ENCODE data around the gene CAPN7. TPM values are rescaled to one million over a fixed set of nuclear protein-coding genes. Genes with fewer than 3 reads are reported as not detected.

Gene CAPN7
- total RNA-seq, 4 donors from 2014 or later = 87.8 to 147 (median 116) TPM

GRCh38 chr3:15215996-15216395, 9.9 kb downstream of the CAPN7 start:
- Histone ChIP-seq H3K4me3 (replicated peaks in 1 of 3) (no peak overlapping the region), H3K9me3 (no peaks in the 10 kb centered on the region), H3K27ac (no peak overlapping the region), H3K4me1 (peaks cover 4 to 6% of the 10 kb centered on the region in 2 donors), H3K36me3 (peaks cover 20 to 38% of the 10 kb centered on the region in 2 donors), H3K27me3 (no peaks in the 10 kb centered on the region)
- TF ChIP-seq POLR2A (IDR thresholded peaks at IDR 0.05) = no peak
- intact Hi-C loops (cut with DNase I) = loop anchor here (10.0 kb wide), 1 partner anchor 339 kb away; no protein-coding TSS in a partner anchor
- no peak for DNase-seq
- WGBS, 2 donors = 91 to 94% methylated on average over 2 of the region's 2 CpGs

DNA sequence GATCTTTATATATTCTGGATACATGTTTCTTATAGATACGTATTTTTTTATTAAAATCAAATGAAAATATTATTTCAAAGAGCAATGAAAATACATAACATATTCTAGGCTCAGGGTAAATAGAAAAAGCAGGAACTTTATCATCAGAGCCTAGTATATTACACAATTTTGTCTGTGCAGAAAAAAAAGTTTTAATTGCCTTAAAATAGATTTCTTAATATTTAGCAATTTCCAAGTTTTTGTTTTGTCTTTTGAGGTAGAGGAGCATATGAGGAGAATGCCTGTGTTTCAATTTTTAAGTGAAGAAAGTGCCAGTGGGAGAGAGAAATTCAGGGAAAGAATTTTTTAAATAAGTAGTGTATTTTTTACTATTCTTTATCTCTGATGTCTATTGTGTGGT, 10.5 kb downstream of the CAPN7 start:
- H3K27me3 ChIP-seq = no peaks in the 10 kb centered on the region
- peaks cover 20 to 42% of the 10 kb centered on the region in 2 donors for H3K36me3 ChIP-seq
- H3K4me1 ChIP-seq = peaks cover 4 to 6% of the 10 kb centered on the region in 2 donors
- H3K9me3 ChIP-seq = no peaks in the 10 kb centered on the region
- TF ChIP-seq CTCF (IDR thresholded peaks at IDR 0.05) (no peak), POLR2A (IDR thresholded peaks at IDR 0.05) (no peak)
- no peak overlapping the region for H3K4me3 ChIP-seq (replicated peaks in 1 of 3)
- no peak for DNase-seq
- intact Hi-C loops (cut with DNase I) = loop anchor here (10.0 kb wide), 1 partner anchor 338 kb away; no protein-coding TSS in a partner anchor
- WGBS, 2 donors = 95% methylated on average over 1 of the region's 1 CpG
- H3K27ac ChIP-seq = no peak overlapping the region

- no peaks in the 10 kb centered on the region for H3K27me3 ChIP-seq
- H3K4me1 ChIP-seq = peaks cover 4 to 6% of the 10 kb centered on the region in 2 donors
- TF ChIP-seq POLR2A (IDR thresholded peaks at IDR 0.05) (no peak), CTCF (IDR thresholded peaks at IDR 0.05) (no peak)
- 96 to 97% methylated on average over 4 of the region's 4 CpGs for WGBS, 2 donors
- DNase-seq = no peak
- no peaks in the 10 kb centered on the region for H3K9me3 ChIP-seq
- intact Hi-C loops (cut with DNase I) = loop anchor here (10.0 kb wide), 1 partner anchor 338 kb away; no protein-coding TSS in a partner anchor
- H3K36me3 ChIP-seq = peaks cover 23 to 49% of the 10 kb centered on the region in 2 donors
- H3K4me3 ChIP-seq (replicated peaks in 1 of 3) = no peak overlapping the region
- no peak overlapping the region for H3K27ac ChIP-seq
Observed at GRCh38 chr3:15217011-15217671, 11.1 kb downstream of the CAPN7 start.

DNA sequence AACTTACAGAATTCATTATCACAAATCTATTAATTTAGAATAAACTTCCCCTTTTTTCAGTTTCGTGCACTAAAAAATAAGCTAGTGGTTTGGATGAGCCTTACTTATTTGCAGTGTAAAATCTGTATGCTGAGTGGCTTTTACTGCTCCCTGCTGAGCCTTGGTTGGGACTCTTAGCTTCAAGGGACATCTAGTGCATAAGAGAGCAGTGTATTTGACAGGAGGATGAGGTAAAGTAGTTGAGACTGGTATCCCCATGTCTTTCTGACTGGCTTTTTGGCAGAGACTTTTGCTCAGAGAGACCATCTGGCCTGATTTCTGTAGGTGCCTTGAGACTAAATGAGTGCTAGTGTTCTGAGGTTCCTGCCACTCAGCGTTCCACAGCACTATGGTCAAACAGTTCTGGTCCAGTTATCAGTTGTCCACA, 11.8 kb downstream of the CAPN7 start:
- WGBS, 2 donors = 79 to 83% methylated on average over 2 of the region's 2 CpGs

GRCh38 chr3:15218689-15219088, 12.6 kb downstream of the CAPN7 start:
- Histone ChIP-seq H3K4me3 (replicated peaks in 1 of 3) (no peak overlapping the region), H3K36me3 (peaks cover 25 to 57% of the 10 kb centered on the region in 2 donors), H3K4me1 (peaks cover 4 to 6% of the 10 kb centered on the region in 2 donors), H3K27me3 (no peaks in the 10 kb centered on the region), H3K9me3 (no peaks in the 10 kb centered on the region), H3K27ac (peak overlapping the region in 1 of 3 donors; percentile 2)
- DNase-seq = no peak
- intact Hi-C loops (cut with DNase I) = loop anchor here (10.0 kb wide), 1 partner anchor 336 kb away; no protein-coding TSS in a partner anchor
- no peak for TF ChIP-seq POLR2A (IDR thresholded peaks at IDR 0.05)
- TF ChIP-seq CTCF (IDR thresholded peaks at IDR 0.05) = no peak

More for the DNA sequence above, 11.8 kb downstream of the CAPN7 start:
- Histone ChIP-seq H3K9me3 (no peaks in the 10 kb centered on the region), H3K4me1 (peaks cover 4 to 6% of the 10 kb centered on the region in 2 donors), H3K27me3 (no peaks in the 10 kb centered on the region), H3K27ac (peak overlapping the region in 1 of 3 donors; percentile 2), H3K4me3 (replicated peaks in 1 of 3) (no peak overlapping the region), H3K36me3 (peaks cover 23 to 56% of the 10 kb centered on the region in 2 donors)
- intact Hi-C loops (cut with DNase I) = loop anchor here (10.0 kb wide), 1 partner anchor 337 kb away; no protein-coding TSS in a partner anchor
- DNase-seq = no peak
- TF ChIP-seq CTCF (IDR thresholded peaks at IDR 0.05) (no peak), POLR2A (IDR thresholded peaks at IDR 0.05) (no peak)
